HFF-Myc (cell line): ENCODE measurements around the gene KLF13.

Source experiments
- DNase-seq: peaks from one replicate; pipeline ENCODE4 v3.0.0-alpha.2; 2011; ENCODE audit warnings: low read depth; ENCODE audit errors: extremely low read depth
- H3K4me3 ChIP-seq: replicated peaks from 2 replicates; pipeline ENCODE4 v1.5.1; 2011; ENCODE audit warnings: low read depth, mild to moderate bottlenecking, control low read depth, low read length
- CTCF ChIP-seq: IDR thresholded peaks from 2 replicates; pipeline ENCODE4 v1.5.1; 2012; ENCODE audit warnings: mild to moderate bottlenecking, low read depth, low read length, control low read depth; ENCODE audit errors: missing control alignments

The KLF13 gene

GRCh38 chr15:31403096-31403495 lies 76.5 kb downstream of the KLF13 start:
- H3K4me3 ChIP-seq = no peak overlapping the region
- no peak for TF ChIP-seq CTCF
- no peak for DNase-seq

GRCh38 chr15:31403606-31404005 lies 77.0 kb downstream of the KLF13 start:
- no peak overlapping the region for H3K4me3 ChIP-seq
- no peak for TF ChIP-seq CTCF
- no peak for DNase-seq

- DNase-seq = no peak
- H3K4me3 ChIP-seq = no peak overlapping the region
- no peak for TF ChIP-seq CTCF
Observed at GRCh38 chr15:31404345-31404744, 77.7 kb downstream of the KLF13 start.

- DNase-seq = no peak
- TF ChIP-seq CTCF = no peak
- no peak overlapping the region for H3K4me3 ChIP-seq
Observed at GRCh38 chr15:31405200-31405920, 78.7 kb downstream of the KLF13 start.

GRCh38 chr15:31407376-31407775 lies 80.7 kb downstream of the KLF13 start:
- no peak overlapping the region for H3K4me3 ChIP-seq
- no peak for DNase-seq
- no peak for TF ChIP-seq CTCF

GRCh38 chr15:31407851-31408250 lies 81.2 kb downstream of the KLF13 start:
- no peak overlapping the region for H3K4me3 ChIP-seq
- no peak for DNase-seq
- no peak for TF ChIP-seq CTCF

GRCh38 chr15:31408724-31409123 lies 82.1 kb downstream of the KLF13 start:
- DNase-seq = no peak
- TF ChIP-seq CTCF = no peak
- no peak overlapping the region for H3K4me3 ChIP-seq
